Activated T-cell treated with anti-CD3 and anti-CD28 coated beads for 24 hours (primary cell): Measurements from ENCODE around the gene C4BPB.

Experiments
- DNase-seq: peaks from one replicate; pipeline ENCODE4 v3.0.0-alpha.2; 2020; ENCODE audit warnings: low read depth

C4BPB gene

DNA sequence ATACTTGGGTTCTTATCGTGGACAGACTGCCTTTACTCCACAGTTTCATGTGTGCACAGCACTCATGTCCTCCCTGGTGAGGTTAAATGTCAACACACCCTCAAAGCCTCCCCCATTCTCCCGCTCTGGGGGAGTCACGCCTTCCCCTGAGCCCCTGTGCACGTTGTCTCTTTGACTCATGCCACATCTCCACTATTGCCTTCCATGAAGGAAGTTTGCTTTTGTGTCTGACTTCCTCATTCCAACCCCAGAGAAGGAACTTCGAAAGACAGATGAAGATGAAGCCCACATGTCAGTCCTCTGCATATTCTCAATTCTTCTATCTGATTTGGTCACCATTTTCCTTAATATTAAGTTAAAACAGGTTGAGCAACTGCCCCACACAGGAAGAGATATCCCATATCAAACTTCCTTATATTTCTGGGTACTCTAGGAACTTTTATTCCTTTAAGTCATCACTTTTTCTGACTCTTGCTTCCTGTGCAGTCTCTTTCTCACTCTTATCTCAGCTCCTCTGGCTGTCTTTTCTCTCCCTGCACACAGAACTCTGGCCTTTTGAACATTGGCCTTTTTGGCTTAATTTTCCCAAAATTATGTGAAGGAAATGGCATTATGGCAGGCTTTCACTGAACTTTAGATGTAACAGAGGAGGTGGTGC is 56.9 kb downstream of the C4BPB start:
- DNase-seq = no peak
